GM11168 (cell line): ENCODE measurements around the gene DPH1.

Source experiments
- in situ Hi-C: fragments of 300-500 bp; cut with MboI; formaldehyde crosslinking; loops from one replicate; pipeline ENCODE4 v1.12.0; 2022; ENCODE audit warnings: low sequenced_read_pairs; ENCODE audit not compliant: unreplicated experiment

DPH1 gene

DNA sequence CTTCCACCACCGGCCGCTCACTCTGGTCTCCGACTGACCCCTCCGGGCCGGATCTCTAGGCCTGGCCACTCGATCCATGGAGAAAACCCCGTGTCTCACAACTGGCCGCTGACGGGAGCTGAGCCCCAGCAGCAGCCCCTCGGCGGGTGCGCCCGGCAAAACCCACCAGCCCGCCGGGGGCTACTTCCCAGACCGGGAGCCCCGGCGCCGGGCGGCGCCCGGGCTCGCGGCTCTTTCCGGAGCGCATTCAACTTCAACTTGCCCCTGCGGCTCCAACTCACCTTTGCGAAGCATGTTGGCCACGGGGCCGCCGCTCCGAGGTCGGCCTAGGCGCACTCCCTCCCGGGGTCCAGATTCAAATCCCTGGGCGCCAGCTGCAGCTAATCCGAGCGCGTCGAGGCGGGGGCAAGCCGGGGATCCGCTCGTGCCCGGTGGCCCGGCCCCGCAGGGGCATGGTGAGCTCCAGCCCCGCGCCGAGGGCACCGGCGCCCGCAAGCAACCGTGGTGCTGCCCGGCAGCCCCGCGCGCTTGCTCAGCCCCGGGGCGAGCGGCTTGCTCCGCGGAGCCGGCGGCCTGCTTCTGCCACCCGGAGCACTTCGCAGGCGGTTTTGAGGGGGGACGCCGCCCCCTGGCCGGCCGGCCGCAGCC lies 5.3 kb upstream of the DPH1 start:
- in situ Hi-C loops, result no loop called here

DNA sequence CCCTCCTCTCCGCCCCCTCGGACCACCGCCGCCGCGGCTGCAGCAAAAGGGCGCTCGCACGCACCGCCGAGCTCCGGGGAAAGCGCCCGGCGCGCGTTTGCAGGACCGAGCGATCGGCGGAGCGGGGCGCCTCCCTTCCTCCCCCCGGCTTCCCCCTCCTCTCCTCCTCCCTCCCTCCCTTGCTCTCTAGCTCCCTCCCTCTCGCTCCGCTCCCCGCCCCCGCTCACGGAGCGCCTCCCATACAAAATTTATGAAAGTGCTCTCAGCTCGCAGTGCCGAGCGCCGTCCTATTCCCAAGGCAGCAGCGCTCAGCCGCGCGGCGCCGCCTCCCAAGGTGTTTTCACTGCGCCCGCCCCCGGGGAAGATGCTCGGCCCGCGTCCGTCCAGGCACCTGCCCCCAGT lies 4.7 kb upstream of the DPH1 start, which contains the start of gene RTN4RL1:
Gene RTN4RL1, minus strand, starts transcription at position 115 of the 402 bp plus-strand sequence. CDS start 469 bp downstream, outside the sequence.
- in situ Hi-C loops, result no loop called here

DNA sequence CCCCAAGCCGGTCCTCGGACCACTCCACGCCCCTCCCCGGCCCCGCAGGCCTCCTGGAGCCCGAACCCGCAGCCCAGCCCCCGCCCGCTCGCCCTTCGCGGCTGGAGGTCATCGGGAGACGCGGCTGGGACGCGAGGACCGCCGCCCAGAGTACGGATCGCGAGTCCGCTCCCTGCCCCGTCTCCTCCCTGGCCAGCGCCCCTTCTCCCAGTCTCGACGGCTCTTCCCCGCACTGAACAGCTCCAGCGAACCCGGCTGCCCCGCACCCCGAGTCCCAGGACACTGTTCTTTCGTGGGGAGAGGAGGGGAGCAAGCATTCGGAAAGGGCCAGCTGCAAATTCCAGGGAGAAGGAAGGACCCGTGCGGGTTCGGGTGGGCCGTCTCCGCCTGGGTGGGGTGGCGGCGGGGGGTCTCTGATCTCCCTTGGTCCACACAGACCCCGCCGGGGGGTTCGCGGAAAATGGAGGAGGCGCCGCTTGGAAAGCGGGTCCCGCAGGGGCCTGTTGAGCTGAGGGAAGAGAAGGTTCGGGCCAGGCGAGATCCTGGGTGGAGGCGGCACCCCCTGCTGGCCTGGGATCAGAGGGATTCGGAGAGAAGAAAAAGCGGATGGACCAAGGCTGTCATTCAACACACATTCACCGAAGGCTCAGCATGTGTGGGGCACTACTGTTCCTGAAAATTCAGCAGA lies 4.2 kb upstream of the DPH1 start:
- in situ Hi-C loops, result no loop called here

DNA sequence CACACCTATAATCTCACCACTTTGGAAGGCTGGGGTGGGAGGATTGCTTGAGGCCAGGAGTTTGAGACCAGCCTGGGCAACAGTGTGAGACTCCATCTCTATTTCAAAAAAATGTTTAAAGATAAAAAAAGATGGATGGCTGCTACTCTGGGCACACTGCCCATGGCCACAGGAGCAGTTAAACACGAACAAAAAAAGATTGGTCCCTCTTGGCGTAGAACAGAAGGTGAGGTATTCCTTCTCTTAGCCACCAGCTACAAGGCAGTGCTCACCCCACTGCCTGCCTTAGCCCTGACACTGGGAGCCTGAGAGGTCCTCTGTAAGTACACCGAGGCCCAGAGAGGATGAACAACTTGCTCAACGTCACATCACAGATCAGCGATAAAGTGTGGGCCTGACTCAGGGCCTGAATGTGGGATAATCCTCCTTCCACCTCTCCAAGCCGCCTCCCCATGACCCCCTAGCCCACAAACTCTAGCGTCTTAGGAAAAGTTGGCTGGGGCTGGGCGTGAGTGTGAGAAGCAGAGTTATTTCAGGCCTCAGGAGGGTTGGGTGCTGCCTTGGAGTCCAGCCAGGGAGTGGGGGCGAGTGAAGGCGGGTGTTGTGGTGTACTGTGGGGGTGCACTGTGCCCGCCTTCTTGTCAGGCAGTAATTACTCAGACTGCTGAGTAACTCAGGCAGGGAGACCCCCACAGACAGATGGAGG lies 2.3 kb upstream of the DPH1 start:
- in situ Hi-C loops, result no loop called here

DNA sequence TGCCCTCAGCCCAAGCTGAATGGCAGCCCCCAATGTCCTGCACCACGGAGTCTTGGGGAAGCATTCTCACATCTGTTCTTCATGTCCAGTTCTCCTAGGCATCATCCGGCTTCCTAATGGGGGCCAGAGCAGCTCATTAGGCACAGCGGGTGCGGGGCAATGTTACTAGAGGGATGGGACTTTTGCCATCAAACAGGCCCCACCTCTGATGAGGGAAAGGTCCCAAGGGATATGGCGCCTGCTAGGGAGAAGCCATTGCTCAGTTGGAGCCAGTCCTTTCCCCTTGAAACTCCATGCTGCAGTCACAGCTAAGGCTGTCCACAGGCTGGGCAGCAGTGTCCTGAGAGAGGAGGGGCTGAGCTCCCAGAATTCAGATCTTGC lies 1.7 kb upstream of the DPH1 start:
- in situ Hi-C loops, result no loop called here

DNA sequence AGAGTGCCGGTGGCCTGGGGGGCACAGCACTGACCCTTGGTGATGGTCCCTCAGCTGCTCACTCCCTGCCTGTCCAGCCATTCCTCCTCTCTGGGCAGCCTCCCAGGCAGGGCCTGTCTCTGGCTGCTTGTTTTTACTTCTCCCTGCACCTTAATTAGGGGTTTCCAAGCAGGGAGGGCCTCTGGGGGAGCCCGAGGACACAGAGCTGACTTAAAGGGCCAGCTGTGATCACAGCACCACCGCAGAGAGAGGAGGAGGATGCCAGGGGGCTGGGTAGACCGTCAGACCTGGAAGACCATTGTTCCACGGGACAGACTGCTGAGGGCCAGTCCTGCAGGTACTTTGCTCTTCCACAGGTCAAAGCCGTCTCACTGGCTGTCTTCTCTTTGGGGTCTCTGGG lies 1.2 kb upstream of the DPH1 start:
- in situ Hi-C loops, result no loop called here

DNA sequence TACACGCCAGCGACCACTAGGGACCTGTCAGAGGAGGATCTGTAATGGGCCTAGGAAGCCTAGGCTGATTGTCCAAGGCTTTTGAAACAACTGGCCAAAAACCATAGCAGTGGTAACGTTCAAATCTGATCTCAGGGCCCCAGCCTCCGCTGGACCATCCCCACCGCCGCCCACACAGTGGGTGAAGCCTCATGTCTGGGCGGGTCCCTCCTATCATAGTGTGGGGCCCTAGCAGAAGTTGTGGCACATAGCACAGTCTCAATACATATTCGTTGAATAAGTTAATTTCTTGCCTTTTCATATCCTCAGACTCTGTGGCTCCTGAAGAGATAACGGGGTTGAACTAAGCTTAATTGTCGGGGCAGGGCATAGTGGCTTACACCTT lies 818 bp downstream of the DPH1 start:
- in situ Hi-C loops, result no loop called here

DNA sequence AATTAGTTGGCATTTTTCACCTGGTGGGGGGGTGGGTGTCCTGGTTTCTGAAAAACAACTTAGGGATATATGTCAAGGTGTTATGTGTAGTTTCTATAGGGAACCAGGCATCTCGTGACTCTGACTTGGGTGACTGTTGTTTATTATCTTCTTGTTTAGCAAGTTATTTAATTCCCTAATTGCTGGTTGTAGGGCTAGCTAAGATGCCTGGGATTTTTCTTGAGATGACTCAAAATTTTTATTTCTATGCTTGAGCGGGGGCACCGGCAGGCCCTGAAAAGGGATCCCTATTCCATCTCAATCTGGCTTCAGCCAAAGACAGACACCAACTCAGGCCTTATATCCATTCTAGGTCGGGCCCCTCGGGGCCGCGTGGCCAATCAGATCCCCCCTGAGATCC lies 3.2 kb downstream of the DPH1 start:
- in situ Hi-C loops, result no loop called here

DNA sequence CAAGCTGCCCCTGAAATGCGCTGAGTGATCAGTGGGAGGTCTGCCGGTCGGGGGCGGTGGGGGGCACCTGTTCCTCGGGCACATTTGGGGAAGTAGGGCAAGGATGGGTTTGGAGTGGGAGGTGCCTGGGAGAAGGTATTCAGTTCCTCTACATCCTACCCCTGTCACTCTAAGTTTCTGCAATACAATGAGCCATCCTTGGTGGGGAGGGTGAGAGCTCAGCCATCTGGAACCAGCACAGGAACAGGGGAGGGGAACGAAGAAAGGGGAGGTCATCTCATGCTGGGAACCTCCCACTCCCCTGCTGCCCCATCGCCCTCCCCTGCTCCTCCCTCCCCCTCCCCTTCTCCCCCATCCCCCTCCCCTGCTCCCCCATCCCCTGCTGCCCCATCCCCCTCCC lies 4.2 kb downstream of the DPH1 start:
- in situ Hi-C loops, result no loop called here

DNA sequence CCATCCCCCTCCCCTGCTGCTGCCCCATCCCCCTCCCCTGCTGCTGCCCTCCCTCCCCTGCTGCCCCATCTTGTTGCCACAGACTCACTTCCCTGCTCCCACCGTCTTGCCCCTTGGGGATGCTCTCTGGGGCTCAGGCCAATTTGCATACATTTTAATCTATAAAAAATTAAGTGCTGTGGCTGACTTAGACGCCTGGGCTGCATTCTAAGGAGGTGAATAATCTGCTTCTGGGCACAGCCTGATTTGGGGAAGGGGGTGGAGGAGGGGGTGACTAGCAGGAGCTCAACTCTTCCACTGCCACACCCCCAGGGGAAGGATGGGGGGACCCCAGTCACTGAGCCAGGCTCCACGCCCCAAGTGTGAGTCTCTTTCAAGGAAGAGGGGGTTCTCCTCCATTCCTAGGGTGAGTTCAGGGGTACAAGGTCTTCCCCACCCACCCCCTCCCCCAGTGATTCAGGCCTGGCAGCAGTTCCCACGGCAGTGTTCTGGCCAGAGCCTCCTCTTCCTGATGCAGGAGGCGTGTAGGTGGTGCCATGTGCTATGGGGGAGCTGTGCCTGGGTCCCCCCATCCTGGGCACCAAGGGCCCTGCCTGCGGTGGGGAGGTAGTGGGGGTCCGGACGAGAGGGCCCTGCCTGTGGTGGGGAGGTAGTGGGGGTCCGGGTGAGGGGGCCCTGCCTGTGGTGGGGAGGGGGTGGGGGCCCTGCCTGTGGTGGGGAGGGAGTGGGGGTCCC lies 5.0 kb downstream of the DPH1 start:
- in situ Hi-C loops, result no loop called here

DNA sequence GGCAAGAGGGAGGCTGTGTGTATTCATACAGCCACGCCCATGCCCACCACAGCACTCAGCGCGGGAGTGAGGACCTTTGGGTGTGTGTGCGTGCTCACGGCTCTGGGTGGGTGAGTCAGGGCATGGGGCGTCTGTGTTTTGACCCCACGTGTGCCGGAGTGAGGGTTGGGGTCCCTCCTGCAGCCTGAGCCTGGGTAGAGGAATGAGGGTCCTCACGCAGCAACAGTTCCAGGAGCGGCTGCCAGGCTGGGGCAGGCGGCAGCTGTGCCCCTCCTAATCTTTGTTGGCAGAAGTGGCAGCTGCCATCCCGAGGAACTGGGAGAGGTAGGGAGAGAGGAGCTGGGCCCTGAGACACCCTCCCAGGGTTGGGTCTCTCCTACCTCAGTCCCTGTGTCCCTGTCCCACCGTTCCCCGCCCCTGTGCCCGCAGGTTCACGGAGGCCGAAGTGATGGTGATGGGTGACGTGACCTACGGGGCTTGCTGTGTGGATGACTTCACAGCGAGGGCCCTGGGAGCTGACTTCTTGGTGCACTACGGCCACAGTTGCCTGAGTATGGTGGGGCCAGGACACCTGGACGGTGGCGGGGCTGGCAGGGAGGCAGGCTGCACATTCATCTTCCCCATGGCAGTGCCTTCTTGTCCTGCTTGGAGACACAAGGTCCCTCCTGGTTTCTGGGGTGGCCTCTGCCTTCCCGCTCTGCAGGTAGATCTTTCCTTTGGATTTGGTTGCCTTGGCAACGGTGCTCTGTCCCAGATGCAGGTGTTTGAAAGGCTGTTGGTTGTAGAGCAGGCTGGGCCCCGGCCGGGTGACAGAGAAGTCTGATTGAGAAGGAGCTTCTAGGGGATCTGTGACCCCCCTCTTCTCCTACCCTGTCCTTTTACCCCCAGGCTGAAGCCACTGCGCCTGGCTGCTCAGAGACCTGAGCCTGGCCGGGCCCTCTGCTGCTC lies 5.9 kb downstream of the DPH1 start:
- in situ Hi-C loops, result no loop called here

DNA sequence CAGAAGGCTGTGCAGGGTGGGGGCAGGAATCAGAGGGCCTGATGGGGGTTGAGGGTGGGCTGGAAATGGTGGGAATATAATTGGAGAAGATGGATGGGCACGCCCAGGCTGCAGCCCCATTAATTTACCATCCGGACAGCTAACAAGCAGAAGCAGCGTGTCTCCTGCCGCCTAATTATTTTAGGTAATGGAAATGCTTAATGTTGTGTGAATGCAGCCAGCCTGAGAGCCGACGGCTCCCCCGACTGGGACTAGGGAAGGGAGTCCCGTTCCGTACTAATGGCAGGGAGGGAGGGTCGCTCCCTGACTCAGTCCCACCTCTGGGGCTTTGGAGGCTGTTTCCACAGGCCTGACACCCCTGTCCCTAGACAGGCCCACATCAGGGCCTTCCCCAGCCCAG lies 7.2 kb downstream of the DPH1 start:
- in situ Hi-C loops, result no loop called here

DNA sequence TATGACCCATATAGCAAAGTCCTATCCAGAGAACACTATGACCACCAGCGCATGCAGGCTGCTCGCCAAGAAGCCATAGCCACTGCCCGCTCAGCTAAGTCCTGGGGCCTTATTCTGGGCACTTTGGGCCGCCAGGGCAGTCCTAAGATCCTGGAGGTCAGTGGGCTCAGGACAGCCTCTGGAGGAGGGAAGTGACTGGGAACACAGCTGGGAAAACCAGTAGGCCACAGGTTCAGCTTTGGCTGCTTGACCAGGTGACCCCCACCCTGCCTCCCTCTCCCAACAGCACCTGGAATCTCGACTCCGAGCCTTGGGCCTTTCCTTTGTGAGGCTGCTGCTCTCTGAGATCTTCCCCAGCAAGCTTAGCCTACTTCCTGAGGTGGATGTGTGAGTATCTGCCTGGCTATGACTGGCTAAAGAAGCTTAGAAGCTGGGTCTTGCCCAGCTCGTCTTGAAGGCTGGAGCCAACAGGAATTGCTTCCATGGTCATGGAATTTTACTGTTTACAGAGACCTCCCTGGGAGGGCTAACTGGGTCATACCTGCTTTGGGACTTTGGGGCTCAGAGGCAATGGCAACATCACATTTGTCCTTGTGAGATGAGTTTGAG lies 10.4 kb downstream of the DPH1 start:
- in situ Hi-C loops, result no loop called here

DNA sequence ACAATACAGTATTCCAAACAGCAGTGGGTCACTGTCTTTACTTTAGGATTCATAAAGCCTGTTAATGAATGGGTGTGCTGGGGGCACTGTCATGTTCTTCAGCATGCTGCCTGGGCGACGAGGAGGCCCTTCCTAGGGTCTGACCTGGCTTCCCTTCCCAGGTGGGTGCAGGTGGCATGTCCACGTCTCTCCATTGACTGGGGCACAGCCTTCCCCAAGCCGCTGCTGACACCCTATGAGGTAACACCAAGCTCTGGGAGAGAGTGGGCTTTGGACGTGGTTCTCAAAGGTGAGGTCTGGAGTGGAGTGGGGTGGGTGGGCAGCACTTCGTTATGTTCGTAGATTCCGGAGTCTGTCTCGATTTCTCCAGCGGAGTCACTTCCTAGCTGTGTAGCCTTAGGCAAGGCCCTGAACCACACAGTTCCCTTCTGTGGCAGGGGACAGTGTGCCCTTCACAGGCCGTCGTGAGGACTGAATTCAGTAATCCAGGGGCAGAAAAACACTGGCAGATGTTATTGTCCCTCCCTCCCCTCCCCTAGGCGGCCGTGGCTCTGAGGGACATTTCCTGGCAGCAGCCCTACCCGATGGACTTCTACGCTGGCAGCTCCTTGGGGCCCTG lies 11.1 kb downstream of the DPH1 start:
- in situ Hi-C loops, result no loop called here

DNA sequence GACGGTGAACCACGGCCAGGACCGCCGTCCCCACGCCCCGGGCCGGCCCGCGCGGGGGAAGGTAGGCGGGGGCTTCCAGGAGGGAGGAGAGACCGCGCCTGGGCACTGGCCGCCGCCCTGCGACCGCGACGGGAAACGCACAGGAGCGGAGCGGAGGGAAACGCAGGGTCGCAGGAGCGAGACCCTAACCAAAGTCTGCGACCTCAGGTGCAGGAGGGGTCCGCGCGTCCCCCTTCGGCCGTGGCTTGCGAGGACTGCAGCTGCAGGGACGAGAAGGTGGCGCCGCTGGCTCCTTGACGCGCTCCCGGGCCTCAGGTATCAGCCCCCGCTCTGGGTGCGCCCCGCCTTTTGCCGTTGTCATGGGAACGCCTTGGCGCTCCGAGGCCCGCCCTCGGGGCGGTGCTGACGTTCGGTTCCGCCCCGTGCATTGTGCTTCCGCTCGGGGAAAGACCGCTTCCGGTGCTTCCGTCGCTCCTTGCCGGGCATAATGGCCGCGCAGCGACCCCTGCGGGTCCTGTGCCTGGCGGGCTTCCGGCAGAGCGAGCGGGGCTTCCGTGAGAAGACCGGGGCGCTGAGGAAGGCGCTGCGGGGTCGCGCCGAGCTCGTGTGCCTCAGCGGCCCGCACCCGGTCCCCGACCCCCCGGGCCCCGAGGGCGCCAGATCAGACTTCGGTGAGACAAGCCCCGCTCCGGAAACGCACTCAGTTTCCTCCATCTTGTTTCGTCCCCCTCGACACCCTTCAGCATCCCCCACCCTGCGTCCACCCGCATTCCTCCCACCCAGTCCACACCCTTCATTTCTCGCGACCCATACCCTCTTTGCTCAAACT lies 11.8 kb downstream of the DPH1 start, which contains the start of gene OVCA2:
Gene OVCA2, plus strand, starts transcription at position 462 of the 829 bp plus-strand sequence. Its CDS starts 26 bp downstream, at position 488.
- in situ Hi-C loops, result no loop called here

DNA sequence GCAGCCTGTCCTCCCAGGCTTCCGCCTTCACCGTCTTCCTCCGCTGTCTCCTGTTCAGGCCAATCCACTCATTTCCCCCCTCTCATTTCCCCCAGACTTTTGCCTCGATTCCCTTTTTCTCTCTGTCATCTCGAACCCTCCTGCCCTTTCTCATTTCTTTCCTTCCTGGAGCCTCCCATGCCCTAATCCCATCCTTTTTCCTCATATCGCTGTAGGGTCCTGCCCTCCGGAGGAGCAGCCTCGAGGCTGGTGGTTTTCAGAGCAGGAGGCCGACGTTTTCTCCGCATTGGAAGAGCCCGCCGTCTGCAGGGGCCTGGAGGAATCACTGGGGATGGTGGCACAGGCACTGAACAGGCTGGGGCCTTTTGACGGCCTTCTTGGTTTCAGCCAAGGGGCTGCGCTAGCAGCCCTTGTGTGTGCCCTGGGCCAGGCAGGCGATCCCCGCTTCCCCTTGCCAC lies 12.5 kb downstream of the DPH1 start:
- in situ Hi-C loops, result no loop called here

DNA sequence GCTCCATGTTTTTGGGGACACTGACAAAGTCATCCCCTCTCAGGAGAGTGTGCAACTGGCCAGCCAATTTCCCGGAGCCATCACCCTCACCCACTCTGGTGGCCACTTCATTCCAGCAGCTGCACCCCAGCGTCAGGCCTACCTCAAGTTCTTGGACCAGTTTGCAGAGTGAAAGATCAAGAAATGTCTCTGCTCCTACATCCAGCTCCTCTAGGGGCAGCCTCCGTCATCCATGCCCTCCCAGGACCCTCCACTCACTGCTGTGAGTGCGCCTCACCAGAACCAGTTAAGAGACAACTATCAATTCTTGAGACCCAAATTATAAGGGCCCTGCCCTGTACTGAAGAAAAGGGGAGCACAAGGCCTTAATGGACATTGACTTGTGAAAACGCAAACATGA lies 13.0 kb downstream of the DPH1 start:
- in situ Hi-C loops, result no loop called here

DNA sequence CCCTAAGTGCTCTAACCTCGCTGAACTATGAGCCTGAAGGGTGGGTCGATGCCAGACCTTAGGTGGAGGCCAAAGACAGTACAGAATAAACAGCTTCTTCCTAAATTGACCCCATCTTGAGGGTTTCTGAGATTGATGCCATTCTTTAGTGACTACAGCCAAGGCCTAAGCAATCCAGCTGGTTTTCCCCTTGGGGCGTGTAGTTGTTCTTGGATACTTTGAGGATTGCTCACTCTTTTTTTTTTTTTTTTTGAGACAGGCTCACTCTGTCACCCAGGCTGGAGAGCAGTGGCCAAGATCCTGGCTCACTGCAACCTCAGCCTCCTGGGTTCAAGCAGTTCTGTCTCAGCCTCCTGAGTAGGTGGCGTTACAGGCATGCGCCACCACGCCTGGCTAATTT lies 13.8 kb downstream of the DPH1 start:
- in situ Hi-C loops, result no loop called here
